Dedifferentiated amniotic fluid mesenchymal stem cell (primary cell): ENCODE results near the gene TPP1.

Experiments used
- DNase-seq: peaks from one replicate; pipeline ENCODE4 v3.0.0-alpha.2; 2016; ENCODE audit errors: extremely low spot score

The TPP1 gene

GRCh38 chr11:6563121-6563619 lies 56.1 kb downstream of the TPP1 start:
- DNase-seq: no peak
